T-helper 9 cell (primary cell): ENCODE results near the gene MAK.
"Not testable (repeated sequence)": the region's sequence is repeated elsewhere in the genome, so short reads cannot be mapped to it uniquely, and the experiment has no call there.

ENCODE experiments used
- DNase-seq: peaks from one replicate; pipeline ENCODE4 v3.0.0-alpha.2; 2020

The MAK gene

DNA sequence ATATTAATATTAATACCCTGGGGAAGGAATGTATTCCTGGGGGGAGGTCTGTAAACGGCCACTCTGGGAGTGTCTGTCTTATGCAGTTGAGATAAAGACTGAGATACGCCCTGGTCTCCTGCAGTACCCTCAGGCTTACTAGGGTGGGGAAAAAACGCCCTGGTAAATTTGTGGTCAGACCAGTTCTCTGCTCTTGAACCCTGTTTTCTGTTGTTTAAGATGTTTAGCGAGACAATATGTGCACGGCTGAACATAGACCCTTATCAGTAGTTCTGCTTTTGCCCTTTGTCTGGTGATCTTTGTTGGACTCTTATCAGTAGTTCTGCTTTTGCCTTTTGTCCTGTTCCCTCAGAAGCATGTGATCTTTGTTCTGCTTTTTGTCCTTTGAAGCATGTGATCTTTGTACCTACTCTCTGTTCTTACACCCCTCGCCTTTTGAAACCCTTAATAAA lies 15.5 kb upstream of the MAK start:
- not testable (repeated sequence) for DNase-seq

DNA sequence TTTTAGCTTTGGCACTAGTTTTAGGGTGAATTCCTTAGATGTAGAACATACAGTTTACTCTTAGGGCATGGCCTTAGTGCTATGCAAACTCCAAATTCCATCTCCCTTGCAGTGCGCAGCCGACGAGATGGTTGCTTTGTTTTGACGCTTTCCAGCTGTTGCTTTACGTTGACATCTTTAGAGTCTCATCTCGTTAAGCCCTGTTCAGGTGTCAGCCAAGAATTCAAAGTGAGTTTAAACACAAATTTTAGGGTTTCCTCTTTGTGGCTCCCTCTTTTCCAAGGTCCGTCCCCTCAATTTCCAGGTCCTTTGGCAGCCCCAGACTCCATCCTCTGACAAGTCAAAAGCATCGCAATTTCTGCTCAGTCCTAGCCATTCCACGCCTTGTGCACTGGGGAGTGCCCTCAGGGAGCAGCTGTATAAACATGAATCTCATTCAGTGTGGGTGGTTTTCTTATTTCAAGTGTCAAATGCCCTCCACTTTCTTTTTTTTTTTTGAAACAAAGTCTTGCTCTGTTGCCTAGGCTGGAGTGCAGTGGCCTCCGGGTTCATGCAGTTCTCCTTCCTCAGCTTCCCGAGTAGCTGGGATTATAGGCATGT lies 14.1 kb upstream of the MAK start:
- no peak for DNase-seq

DNA sequence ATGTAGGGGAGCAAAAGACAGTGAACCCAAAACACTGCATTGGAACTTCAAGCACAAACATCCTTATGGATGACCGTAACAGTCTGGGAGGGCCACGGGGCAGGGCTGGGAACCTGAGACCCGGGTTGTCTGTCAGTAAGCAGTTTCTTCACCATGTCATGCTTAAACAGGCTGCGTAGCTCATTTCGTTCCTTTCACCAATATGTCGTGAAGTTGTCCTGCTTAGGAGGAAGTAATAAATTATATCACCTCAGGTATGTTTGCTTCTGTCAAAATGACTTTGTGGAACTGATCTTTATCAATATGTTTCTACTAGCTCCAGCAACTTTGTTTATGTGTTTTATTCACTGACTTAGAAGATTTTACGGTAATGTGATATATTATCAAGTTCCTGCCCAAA lies 12.4 kb upstream of the MAK start:
- no peak for DNase-seq

DNA sequence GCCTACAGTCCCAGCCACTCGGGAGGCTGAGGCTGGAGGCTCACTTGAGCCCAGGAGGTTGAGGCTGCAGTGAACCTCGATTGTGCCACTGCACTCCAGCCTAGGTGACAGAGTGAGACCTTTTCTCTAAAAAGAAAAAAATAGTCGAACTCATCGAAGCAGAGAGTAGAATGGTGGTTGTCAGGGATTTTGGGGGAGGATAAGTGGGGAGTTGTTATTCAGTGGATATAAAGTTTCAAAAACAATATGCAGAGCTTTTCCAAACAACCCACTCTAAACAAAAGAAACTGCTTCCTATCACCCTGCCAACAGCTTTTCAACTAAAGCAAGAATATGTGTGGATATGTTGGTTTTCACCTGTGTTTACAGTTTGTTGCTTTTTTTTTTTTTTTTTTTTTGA lies 11.6 kb upstream of the MAK start:
- DNase-seq, result no peak

DNA sequence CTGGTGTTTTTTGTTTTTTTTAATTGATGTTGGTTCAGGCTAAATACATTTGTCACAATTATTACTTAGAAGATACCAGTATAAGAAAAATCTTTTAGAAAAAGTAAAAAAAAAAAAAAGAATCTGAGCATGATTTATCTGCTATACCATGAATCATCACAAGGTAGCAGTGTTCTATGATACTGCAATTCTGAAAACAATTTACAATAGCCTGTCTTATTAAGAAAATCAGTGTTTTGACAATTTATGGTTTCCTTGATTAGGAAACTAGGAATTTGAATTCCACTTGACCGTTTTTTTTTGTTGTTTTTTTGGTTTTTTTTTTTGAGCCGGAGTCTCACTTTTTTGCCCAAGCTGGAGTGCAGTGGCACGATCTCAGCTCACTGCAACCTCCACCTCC lies 9.3 kb upstream of the MAK start:
- DNase-seq, result no peak

DNA sequence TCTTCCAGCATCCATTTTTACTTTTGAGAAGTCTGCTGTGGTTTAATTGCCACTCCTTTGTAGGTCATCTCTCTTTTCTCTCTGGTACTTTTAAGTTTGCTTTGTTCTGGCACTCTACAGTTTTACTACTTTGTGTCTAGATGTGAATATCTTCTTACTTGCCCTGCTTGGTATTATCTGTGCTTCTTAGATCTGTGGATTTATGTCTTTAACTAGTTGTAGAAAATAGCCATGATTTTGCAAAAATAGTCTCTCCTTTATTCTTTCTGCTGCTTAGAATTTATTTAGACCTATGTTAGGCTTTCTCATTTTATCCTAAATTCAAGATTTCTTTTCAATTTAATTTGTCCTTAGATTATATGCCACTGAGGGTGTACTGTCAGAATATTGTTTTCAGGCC lies 5.2 kb upstream of the MAK start:
- DNase-seq, result no peak

DNA sequence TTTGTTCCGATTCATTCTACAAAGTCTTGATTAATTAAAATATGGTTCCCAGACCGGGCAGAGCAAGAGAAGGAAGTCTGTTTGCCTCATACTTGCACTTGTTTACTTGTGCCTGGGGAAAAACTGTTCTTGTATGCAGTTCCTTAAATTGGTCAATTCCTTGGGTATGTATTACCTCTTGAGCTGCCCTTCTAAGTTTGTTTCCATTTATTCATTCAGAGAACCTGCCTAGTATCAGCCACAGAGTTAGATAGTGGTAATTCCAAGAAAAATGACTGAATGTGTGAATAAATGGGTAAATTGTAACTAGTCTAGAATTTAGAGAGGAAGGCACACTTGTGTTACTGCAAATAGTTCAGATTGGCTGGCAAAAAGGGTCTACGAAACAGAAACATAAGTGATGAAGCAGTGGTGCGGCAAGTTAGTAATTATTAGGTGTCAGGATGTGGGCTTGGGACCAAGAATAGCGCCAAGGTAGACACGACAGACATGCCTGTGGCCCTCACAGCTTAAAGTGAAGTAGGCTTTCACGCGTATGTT lies 525 bp upstream of the MAK start:
- no peak for DNase-seq

DNA sequence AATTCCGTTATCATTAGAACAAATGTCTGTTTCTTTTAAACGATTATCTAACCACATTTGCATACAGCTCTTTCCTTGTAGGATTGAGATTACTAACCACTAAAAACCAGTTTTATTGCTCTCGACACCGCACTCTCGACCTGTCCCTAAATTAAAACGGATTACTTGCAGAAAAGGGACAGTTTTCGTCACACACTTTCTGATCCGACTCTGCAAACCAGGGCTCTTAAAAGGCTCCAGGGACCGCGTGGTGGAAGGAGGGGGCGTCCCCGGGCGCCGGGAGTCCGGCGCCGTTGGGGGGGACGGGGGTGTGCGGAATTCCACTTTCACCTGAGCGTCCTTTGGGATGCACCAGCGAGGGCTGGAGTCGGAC lies 731 bp downstream of the MAK start:
- no peak for DNase-seq

DNA sequence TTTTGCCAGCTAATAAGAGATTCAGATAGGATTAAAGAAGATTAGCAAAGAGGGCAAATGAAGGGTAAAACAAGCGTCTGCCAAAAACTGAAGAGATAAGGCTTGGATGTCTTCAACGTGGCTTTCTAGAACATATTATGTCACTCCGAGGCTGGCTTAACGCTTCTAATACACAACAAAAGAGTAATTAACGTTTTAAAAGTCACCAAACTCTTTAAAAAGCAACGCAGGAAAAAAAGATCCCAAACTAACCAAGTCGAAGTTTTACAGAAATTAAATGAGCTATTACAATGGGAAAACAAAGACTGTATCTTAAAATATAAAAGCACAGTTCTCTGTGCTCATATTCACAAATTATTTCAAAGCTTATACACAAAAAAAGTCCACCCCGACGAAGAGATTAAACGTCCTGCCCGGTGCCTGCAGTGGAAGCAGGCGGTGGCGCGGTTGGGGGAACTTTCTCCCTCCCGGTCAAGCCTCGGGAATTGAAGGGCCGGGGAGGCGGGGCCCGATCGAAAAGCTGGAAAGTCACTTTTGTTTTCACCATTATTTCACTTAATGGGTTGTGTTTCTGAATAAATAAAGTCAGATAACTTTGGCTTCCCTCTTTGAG lies 1.2 kb downstream of the MAK start:
- DNase-seq, result no peak

DNA sequence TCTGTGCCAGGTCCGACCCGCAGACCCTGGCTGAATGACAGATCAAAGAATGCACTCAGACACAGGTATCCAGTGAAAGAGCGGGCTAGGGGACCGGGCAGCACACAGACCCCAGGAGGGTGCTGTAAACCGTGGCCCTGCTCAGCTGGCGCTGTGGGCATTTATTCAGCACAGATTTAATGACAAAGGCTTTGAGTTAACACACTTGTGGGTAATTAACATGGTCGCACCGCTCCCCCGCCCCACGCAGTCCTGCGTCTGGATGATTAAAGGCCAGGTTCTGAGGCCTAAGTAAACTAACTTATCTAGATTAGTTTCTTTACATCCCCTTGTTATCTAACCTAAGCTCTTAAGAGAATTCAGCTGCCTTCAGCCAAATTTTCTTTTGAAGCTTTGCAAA lies 3.5 kb downstream of the MAK start:
- no peak for DNase-seq

DNA sequence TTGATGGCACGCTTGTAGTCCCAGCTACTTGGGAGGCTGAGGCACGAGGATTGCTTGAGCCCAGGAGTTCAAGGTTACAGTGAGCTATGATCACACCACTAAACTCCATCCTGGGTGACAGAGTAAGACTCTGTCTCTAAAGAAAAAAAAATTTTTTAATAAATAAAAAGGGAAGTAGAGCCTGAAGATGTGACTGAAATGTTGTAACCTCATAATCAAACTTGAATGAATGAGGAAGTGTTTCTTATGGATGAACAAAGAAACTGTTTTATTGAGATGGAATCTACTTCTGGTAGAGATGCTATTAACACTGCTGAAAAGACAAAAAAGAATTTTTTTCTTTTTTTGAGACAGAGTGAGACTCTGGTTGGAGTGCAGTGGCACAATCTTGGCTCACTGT lies 6.7 kb downstream of the MAK start:
- DNase-seq, result no peak

DNA sequence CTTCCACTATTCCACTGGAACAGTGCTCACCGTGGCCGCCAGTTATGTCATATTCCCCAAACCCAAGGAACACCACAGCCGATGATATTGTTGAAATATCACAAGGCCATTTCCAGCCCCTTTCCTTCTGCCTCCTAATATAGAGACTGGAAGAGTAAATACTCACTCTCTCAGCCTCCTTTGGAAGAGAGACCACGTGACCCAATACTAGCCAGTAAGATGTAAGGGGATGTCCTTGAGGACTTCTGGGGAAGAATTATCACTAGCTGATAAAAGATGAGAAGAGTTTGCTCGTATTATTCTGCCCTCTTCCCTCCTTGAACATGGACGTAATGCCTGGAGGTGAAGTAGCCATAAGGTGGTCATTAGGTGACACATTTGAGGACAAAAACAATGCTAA lies 13.5 kb downstream of the MAK start:
- DNase-seq, result no peak

DNA sequence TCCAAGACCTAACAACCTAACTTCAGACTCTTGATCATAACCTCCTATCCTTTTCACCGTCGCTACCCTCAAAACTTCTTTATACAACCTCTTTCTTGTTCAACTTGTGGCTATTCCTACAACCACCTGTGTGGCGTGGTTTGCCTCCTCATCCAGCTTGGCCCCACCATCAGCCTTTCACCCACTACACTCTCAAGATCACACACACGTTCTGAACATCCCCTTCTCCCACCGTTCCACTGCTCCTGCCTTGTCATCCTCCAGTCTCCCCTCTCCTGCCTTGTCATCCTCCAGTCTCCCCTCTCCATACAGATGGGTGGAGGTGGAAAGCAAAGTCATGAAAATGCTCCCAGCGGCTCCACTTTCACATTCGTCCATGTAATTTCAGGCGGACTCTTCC lies 14.0 kb downstream of the MAK start:
- DNase-seq, result no peak

DNA sequence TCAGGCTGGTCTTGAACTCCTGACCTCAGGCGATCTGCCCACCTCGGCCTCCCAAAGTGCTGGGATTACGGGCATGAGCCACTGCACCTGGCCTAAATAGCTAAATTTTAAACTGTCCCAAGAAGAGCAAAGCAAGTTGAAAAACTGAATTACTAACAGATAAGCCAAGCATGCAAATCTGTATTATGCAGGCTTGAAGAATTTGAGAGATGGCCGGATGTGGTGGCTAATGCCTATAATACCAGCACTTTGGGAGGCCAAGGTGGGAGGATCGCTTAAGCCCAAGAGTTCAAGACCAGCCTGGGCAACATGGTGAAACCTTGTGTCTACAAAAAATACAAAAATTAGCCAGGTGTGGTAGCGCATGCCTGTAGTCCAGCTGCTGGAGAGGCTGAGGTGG lies 24.2 kb downstream of the MAK start:
- DNase-seq, result not testable (repeated sequence)

DNA sequence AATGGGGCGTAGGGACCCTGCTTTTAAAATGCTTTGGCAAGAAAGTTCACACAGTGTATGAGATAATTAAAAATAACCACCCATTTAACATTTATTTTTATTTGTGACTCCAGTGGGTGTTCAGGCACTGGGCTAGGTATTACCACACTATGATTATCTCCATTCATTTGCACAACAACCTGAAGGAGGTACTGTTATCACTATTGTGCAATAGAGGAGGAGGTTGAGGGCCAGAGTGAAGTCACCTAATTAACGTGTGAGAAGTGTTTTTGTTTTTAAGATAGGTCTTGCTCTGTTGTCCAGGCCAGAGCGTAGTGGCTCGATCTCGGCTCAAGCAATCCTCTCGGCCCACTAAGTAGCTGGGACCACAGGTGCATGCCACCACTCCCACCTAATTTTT lies 29.2 kb downstream of the MAK start:
- no peak for DNase-seq

DNA sequence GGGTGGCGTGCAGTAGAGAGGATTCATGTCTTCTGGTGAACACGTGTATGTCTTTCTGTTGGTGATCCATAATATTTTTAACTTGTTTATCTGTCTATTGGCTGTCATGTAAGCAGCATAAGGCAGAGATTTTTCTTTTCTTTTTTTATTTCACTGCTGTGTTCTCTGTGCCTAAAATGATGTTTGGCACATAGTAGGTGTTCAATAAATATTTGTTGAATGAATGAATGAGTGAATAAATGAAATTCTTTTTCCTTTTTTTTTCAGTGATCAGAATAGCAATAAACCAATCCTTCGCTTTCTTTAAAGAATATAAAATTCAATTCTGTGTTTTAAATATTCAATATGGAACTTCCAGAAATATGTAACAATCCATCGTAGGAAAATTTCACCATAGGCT lies 30.0 kb downstream of the MAK start:
- DNase-seq, result no peak

DNA sequence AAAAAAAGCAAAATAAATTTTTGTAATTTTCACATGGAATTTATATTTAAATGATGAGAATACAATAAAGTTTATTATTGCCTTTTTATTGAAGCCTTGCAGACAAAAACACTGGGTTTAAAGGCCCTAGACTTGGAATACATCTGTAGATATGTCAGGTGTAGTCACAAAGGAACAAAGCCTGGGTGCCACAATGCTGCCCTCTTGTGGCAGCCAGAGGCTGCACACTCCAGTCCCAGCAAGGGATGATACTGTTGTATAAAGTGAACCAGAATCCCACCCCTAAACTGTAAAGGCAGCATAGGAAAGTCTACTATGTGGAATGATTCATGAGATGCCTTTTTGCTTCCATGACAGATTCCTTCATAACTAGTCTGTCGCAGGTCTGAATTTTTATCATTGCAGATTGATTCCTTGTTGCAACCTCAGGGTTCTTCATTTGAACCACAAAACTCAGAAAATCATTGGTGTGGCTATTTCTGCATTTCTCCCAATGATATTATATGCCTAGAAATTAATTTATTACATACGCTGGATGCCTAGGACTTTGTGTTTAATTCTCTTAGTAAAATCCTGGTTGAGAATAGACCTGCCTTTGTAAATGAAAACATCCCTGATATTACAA lies 37.0 kb downstream of the MAK start:
- DNase-seq, result peak; percentile 35

DNA sequence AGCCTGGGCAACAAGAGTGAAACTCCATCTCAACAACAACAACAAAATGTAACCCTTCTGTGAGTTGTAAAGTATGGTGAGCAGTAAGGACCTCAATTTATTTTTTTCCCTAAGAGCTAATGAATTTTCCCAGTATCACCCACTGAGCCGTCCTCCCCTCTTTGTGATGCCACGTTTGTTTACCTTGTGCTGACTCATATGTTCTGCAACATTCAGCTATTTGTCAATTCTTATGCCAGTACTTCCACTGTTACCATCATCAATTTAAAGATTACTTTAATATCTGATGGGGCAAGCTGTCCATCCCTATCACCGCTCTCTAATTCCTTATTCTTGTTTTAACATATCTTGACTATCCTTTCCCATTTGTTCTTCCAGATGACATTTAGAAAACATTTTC lies 37.5 kb downstream of the MAK start:
- no peak for DNase-seq

DNA sequence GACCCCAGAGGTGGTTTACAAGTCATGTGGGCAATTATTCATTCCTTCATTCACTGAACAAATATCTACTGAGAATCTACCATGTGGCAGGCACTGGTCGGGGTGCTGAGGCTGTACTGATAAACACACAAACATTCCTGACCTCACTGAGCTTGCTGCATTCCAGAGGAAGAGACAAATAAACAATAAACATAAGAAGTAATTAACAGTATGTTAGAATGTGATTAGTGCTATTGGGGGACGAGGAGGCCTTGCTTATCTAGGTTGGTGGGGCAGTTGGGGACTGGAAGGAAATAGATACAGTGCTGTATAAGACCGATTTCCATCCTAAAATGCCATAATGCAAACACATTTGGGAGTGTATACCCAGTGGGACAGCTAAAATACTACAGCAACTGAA lies 44.1 kb downstream of the MAK start:
- no peak for DNase-seq

DNA sequence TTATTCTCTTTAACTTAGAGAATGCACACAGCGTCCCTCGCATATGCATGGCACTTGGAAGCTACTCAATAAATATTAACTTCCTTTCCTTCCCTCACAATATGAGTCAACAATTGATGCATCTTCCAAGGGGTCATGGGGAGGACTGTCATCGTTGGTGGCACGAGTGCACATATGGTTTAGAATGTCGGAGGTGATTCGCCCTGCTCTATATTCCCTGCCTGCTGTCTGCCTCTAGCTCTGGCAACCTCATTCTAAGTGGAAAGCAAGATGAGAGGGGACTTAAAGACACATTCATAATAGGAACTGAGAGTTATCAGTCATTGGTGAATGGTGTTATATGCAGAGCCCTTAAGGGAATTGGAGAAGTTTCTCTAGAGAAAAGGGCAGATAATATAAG lies 44.6 kb downstream of the MAK start:
- DNase-seq, result no peak

DNA sequence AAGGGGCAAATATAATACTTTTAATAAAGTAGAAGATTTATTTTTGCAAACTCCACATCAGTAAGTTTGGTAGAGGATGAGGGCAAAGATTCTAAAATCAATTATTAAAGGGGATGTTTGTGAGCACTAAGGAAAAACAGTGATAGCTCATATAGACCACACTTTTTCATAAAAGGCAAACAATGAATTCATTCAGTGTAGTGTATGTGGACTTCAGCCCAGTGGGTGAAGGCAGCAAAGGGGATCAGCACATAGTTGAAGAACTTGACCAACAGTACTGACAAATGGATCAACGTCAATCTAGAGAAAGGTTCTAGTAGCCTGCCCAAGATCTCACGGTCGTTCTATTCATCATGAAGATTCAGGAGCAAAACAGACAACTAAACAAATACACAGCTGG lies 45.3 kb downstream of the MAK start:
- DNase-seq, result no peak

DNA sequence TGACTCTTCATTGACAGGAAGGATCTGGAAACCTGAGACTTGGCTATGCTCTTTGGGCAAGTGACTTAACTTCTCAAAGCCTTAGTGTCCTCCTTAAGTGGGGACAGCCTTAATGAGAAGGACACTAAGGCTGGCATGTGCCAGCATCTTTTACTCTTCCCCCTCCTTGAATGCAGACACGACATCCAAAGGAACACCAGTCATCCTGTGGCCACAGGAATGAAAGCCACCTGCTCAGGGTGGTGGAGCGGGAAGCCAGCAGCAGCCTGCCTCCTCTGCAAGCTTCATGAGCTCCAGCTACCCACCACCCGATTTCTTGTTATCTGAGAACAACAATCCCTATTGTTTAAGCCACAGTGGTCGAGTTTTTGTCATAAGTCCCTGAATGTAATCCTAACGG lies 46.2 kb downstream of the MAK start:
- DNase-seq, result no peak

DNA sequence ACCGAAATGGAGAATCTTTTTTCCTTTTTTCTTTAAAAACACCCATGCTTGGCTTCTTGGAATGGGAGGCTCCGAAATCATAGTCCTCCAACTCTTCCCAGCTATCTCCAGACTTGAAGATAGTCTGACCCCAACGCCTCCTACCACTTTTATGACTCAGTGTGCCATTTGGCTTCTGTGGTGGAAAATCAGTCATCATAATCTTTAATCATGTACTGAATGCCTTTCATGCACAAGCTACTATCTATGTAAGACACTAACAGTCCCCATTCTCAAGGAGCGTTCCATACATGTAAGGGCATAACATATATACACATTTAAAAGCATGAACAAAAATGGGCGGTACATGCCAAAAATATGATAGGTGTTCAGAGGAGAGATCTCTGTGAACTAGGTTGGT lies 46.7 kb downstream of the MAK start:
- DNase-seq, result no peak

DNA sequence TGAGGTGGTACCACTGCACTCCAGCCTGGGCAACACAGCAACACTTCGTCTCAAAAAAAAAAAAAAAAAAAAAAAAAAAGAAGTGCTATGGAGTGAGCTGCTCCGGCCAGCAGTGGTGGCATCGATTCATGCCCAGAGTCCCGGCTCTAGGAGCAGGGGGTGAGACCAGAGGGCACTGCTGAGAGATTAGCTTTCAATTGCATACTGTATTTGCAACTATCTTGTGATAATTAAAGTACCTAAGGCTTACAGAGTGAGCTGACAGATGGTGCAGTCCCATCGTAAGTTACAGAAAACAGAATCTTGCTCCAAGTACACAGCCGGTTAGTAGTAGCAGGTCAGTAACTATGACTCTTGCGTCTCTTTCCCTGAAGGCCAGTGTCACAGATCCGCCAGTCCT lies 59.3 kb downstream of the MAK start:
- no peak for DNase-seq

DNA sequence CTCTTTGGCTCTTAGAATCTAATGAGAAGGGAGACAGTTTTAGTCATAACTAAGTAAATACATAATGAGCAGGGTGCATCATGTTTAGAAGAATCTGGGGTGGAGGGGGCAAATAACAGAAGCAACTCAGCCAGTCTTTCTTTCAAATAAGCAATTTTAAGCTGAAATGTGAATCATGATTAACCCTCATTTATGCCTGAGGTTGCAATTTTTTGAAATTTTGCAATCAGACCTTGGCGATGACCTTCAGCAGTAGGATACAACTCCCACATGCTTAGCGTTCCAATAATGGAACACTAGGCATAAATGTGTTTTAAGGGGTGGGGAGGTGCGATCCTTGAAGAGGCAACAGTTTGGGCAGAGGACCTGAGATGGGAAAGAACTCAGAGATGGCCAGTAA lies 60.1 kb downstream of the MAK start:
- no peak for DNase-seq
